ENCODE data around the gene TOB1. TPM values are rescaled to one million over a fixed set of nuclear protein-coding genes. Genes with fewer than 3 reads are reported as not detected.

Gene TOB1
- total and polyA plus RNA-seq, 2 of the 4 experiments (the other 2 are of a cell fraction), result 4.3 to 9.0 TPM

DNA sequence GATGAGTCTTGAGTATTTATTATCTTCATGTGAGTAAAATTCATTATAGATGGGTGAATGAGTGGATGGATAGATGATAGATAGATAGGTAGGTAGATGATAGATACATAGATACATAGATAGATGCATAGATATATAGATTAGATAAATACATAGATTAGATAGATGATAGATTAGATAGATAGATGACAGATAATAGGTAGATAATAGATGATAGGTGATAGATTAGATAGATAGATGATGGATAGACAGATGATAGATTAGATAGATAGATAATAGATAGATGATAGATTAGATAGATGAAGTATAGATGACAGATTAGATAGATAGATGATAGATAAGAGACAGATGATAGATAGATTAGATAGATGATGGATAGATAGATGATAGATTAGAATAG is 52.6 kb downstream of the TOB1 start:
- dilution Hi-C loops (cut with HindIII; ENCODE audit: low sequenced_read_pairs, unreplicated experiment), result no loop called here
- POLR2A ChIA-PET (ENCODE audit: unreplicated experiment), result no interaction called here

More for the DNA sequence above, 52.6 kb downstream of the TOB1 start:
- TF ChIP-seq POLR2A (IDR thresholded peaks at IDR 0.05; ENCODE audit: low read depth, low read length) (no peak), RAD21 (IDR thresholded peaks at IDR 0.05; ENCODE audit: low read length) (no peak), FOS (IDR thresholded peaks at IDR 0.05; ENCODE audit: low read depth, low read length) (no peak), SMC3 (IDR thresholded peaks at IDR 0.05; ENCODE audit: low read depth, low read length) (no peak), BHLHE40 (IDR thresholded peaks at IDR 0.05; ENCODE audit: low read depth, low read length) (no peak), MXI1 (IDR thresholded peaks at IDR 0.05; ENCODE audit: borderline replicate concordance, low read depth, low read length) (no peak), RFX5 (IDR thresholded peaks at IDR 0.05; ENCODE audit: low read depth, low read length) (no peak), CHD1 (IDR thresholded peaks at IDR 0.05; ENCODE audit: low read depth, low read length) (no peak), MAZ (IDR thresholded peaks at IDR 0.05; ENCODE audit: borderline replicate concordance, low read depth, low read length) (no peak), MAFK (IDR thresholded peaks at IDR 0.05; ENCODE audit: low read depth, low read length) (no peak), CEBPB (IDR thresholded peaks at IDR 0.05; ENCODE audit: low read depth, low read length) (no peak), NFE2L2 (IDR thresholded peaks at IDR 0.05; ENCODE audit: low read depth, low read length) (no peak), RCOR1 (IDR thresholded peaks at IDR 0.05; ENCODE audit: insufficient replicate concordance, low read length) (no peak)
- TF ChIP-seq, protein P1, sequence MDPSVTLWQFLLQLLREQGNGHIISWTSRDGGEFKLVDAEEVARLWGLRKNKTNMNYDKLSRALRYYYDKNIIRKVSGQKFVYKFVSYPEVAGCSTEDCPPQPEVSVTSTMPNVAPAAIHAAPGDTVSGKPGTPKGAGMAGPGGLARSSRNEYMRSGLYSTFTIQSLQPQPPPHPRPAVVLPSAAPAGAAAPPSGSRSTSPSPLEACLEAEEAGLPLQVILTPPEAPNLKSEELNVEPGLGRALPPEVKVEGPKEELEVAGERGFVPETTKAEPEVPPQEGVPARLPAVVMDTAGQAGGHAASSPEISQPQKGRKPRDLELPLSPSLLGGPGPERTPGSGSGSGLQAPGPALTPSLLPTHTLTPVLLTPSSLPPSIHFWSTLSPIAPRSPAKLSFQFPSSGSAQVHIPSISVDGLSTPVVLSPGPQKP (IDR thresholded peaks at IDR 0.05; ENCODE audit: borderline replicate concordance, low read depth, low read length), result no peak
- TF ChIP-seq, protein P2, sequence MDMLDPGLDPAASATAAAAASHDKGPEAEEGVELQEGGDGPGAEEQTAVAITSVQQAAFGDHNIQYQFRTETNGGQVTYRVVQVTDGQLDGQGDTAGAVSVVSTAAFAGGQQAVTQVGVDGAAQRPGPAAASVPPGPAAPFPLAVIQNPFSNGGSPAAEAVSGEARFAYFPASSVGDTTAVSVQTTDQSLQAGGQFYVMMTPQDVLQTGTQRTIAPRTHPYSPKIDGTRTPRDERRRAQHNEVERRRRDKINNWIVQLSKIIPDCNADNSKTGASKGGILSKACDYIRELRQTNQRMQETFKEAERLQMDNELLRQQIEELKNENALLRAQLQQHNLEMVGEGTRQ (IDR thresholded peaks at IDR 0.05; ENCODE audit: low read depth, low read length), result no peak
- TF ChIP-seq, protein P3, sequence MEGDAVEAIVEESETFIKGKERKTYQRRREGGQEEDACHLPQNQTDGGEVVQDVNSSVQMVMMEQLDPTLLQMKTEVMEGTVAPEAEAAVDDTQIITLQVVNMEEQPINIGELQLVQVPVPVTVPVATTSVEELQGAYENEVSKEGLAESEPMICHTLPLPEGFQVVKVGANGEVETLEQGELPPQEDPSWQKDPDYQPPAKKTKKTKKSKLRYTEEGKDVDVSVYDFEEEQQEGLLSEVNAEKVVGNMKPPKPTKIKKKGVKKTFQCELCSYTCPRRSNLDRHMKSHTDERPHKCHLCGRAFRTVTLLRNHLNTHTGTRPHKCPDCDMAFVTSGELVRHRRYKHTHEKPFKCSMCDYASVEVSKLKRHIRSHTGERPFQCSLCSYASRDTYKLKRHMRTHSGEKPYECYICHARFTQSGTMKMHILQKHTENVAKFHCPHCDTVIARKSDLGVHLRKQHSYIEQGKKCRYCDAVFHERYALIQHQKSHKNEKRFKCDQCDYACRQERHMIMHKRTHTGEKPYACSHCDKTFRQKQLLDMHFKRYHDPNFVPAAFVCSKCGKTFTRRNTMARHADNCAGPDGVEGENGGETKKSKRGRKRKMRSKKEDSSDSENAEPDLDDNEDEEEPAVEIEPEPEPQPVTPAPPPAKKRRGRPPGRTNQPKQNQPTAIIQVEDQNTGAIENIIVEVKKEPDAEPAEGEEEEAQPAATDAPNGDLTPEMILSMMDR (conservative IDR thresholded peaks at IDR 0.05; ENCODE audit: low read depth, low read length), result no peak
- Histone ChIP-seq H3K79me1 (ENCODE audit: low read depth in 1 of 2, low read length in 2 of 2) (no peaks in the 10 kb centered on the region), H3K27ac (ENCODE audit: insufficient read depth, low read length) (no peak overlapping the region), H4K91ac (ENCODE audit: insufficient read depth, low read depth, low read length) (no peak overlapping the region), H3K4ac (ENCODE audit: low read depth, low read length) (no peak overlapping the region), H2AK5ac (ENCODE audit: low read depth, low read length) (no peak overlapping the region), H3K27me3 (ENCODE audit: control insufficient read depth, insufficient read depth, low read length) (peaks cover 39% of the 10 kb centered on the region), H2BK20ac (ENCODE audit: low read depth, low read length) (no peak overlapping the region), H3K4me3 (ENCODE audit: insufficient read depth, low read depth, low read length) (no peak overlapping the region), H3K36me3 (ENCODE audit: control insufficient read depth, insufficient read depth, low read length) (no peaks in the 10 kb centered on the region), H3K9ac (ENCODE audit: low read depth, low read length) (no peak overlapping the region), H3K14ac (replicated peaks; ENCODE audit: low read depth, low read length) (no peak overlapping the region), H3K9me1 (ENCODE audit: insufficient read depth, low read length) (no peaks in the 10 kb centered on the region), H2AK9ac (replicated peaks; ENCODE audit: low read depth, low read length, poor library complexity) (no peak overlapping the region), H3K23ac (ENCODE audit: low read depth, low read length) (no peak overlapping the region), H2BK120ac (ENCODE audit: low read depth, low read length) (no peak overlapping the region), H3K9me3 (ENCODE audit: control insufficient read depth, insufficient read depth, low read length) (no peaks in the 10 kb centered on the region), H4K8ac (ENCODE audit: low read depth in 2 of 2, low read length in 2 of 2) (no peak overlapping the region), H3K4me2 (ENCODE audit: low read depth, low read length) (no peak overlapping the region), H3K18ac (ENCODE audit: low read depth, low read length) (no peak overlapping the region), H2AFZ (replicated peaks; ENCODE audit: low read length, poor library complexity) (no peak overlapping the region), H2BK15ac (ENCODE audit: low read depth, low read length) (no peak overlapping the region), H3K56ac (ENCODE audit: extremely low read depth, insufficient read depth, low read length) (no peak overlapping the region), H4K5ac (ENCODE audit: low read depth, low read length) (no peak overlapping the region), H2BK5ac (ENCODE audit: low read depth, low read length, poor library complexity, severe bottlenecking) (no peak overlapping the region), H4K20me1 (ENCODE audit: insufficient read depth, low read length) (no peaks in the 10 kb centered on the region), H3K4me1 (ENCODE audit: control insufficient read depth, insufficient read depth, low read length) (no peaks in the 10 kb centered on the region)
- DNase-seq, result no peak
- CTCF ChIA-PET, result no interaction called here
- intact Hi-C loops (cut with micrococcal nuclease) (no loop called here), in situ Hi-C loops (cut with MboI; ENCODE audit: low sequenced_read_pairs) (no loop called here)
- no peak for ATAC-seq (ENCODE audit: low read depth)
- BruUV-seq (replicated peaks), result no TSS peak
